Measurements from ENCODE around the gene PAK4.

The PAK4 gene

DNA sequence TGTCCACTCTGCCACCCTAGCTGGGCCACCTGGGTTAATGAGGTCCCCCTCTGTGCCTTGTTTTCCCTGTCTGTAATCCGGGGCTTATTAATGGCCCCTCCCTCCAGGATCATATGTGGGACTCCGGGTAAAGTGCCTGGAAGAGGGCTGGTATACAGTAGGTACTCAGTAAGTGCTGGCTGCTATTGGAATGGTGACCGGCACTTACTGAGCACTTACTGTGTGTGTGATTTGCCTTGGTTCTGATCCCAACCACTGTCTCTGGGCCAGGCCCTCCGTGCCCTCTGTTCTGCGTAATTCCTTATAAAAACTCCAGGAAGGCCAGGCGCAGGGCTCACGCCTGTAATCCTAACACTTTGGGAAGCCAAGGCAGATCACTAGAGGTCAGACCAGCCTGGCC, 40.3 kb downstream of the PAK4 start:
- DNase-seq (ENCODE audit: low spot score), result no peak

DNA sequence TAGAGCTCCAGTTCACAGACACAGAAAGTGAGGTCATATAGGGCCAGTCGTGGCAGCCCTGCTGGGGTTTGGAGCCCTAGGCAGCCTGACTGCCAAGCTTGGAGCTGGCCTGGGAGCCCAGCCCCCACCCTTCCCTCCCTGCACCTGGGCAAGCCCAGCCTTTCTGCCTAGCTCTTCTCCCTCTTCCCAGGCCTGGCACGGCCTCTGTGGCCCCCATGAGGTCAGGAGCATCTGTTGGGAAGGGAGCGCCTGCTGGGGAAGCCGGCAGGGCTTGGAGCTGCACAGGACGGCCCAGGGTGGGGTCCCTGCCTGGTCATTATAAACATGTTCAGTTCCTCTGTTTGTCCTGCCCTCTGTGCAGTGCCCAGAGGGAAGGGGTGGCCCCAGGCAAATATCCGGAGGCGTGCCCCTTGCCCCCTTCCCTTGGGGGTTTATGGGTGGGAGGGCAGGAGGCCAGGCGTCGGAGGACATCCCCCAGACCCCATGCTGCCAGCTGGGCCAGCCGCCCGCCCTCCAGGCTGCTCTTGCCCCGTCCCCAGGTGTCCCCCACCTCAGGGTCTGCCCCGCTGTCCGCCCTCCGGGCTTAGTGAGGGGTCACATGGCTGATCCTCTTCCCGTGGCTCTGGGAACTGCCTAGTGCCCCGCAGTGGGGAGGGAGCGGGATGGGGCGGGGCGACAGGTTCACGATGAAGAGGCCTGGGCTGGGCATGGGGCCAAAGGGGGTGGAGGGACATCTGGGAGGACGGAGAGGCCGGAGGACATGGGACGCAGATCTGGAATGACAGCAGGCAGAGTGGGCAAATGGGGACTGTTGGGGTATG, 41.2 kb downstream of the PAK4 start:
- DNase-seq (ENCODE audit: low spot score), result no peak

DNA sequence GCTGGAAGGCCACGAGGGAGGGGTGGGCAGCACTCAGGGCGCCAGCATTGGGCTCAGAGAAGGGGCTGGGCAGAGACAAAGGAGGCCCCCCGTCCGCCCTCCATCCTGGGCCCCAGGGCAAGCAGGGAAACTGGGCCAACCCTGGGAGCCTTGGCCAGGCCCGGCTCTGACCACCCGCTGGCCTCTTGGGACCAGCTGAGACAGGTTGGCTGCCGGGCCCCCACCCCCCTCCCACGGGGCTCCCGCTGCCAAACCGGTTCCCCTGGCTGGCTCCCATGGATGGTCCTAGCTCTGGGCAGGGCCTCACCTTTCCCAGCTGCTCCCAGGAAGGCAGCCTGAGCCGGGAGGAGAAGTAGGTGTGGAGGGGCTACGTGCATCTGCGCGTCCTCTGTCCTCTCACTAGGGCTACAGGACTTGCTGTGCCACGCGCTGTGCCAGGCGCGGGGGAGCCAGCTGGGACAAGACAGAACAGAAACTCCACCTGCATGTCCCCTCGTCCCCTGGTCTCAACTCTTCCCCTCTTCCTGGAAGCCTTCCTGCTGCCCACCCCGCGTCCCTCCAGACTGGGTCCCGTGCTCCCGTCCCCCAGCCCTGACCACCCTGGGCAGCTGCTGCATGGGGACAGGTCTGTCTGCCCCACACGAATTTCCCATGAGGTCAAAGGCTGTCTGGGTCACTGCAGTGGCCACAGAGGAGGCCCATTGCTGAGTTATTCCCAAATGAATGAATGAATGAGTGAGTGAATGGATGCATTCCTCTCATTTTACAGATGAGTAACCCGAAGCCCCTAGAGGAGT, 42.1 kb downstream of the PAK4 start:
- DNase-seq (ENCODE audit: low spot score), result no peak

DNA sequence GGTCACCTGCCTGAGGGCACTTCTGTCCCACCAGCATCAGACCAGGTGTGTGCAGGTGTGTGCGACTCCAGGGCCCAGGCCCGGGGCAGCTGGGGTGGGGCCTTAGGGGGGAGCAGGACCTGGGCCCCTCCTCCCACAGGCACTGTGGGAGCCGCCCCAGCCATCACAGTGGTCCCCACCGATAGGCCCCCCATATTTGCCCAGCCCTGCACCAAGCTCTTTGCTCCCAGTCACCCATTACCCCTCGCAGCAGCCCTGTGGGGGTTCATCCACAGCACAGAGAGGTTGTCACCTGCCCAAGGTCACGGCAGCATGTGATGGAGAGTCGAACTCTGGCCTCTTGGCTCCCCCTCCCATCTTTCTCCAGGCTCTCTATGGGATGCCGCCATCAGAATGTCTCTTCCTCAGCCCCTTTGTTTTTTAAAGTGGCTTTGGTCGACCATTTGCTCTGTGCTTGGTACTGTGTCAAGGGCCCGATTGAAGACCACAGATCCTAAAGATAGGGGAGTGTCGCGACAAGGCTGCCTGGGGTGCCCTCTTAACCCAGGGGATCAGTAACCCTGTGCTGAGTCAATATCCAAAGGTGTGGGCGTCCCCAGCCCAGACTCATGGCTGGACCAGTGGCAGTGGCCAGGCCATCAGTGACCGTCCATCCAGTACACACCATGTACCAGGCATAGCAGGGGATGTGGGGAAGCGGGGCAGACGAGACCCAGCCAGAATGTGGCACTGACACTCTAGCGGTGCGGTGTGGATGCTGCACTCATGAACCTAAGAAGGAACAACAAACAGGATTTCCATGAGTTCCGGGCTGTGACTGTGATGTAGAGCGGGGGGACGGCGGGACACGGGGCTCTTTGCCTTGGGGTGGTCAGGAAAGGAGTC, 42.9 kb downstream of the PAK4 start:
- DNase-seq (ENCODE audit: low spot score), result no peak

DNA sequence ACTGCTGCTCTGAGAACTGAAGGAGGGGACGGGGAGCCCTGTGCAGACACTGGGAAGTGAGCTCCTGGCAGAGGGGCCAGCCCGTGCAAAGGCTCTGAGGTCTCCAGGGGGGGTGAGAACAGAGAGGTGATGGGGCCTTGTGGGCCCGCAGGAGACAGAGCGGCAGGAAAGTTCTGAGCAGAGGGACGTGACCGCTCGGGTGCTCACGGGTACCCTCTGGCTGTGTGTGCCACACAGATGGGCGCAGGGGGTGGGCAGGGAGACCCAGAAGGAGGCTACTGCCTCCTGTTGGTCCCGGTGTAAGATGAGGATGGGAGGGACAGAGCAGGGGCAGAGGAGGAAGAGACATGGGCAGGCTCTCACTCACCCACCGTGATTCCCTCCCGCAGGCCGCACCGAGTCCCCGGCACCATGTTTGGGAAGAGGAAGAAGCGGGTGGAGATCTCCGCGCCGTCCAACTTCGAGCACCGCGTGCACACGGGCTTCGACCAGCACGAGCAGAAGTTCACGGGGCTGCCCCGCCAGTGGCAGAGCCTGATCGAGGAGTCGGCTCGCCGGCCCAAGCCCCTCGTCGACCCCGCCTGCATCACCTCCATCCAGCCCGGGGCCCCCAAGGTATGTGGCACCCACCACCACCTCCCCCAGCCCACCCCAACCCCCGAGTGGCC, 43.7 kb downstream of the PAK4 start:
- DNase-seq (ENCODE audit: low spot score), result no peak

DNA sequence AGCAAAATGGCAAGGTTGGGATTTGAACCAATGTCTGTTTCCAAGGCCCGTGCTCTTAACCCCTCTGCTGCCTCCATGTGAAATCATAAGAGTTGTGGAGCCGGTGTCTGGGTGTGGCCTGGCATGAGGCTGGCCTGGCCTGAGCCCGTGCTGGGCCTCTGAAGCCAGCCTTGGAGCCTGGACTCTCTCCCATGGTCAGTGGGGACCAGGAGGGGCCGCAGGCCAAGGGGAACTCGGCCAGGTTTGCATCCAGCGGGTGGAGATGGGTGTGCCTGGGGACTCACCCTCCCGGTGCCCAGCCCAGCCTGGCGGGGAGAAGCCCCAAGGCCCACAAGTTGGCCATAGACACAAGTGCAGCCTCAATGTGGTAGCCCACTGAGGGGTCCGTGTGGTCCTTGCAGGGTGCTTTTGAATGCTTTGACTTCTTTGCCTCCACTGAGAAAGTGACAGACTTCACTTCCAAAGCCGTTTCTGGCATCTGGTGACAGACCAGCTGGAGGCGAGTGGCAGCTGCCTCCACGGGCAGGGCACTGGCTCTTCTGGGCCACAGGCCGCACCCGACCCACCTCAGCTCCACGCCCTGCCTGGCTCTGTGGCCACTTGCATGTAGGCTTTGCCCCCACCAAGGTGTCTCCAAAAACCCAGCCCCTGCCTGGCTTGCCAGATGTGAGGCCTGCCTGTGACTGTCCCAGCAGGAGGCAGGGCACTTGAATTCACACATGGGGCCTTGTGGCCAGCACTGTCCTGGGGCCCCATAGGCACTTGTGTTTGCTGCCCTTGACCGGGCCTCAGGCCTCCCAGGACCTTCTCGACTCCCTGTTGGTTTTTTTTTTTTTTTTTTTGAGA, 45.0 kb downstream of the PAK4 start:
- no peak for DNase-seq (ENCODE audit: low spot score)

DNA sequence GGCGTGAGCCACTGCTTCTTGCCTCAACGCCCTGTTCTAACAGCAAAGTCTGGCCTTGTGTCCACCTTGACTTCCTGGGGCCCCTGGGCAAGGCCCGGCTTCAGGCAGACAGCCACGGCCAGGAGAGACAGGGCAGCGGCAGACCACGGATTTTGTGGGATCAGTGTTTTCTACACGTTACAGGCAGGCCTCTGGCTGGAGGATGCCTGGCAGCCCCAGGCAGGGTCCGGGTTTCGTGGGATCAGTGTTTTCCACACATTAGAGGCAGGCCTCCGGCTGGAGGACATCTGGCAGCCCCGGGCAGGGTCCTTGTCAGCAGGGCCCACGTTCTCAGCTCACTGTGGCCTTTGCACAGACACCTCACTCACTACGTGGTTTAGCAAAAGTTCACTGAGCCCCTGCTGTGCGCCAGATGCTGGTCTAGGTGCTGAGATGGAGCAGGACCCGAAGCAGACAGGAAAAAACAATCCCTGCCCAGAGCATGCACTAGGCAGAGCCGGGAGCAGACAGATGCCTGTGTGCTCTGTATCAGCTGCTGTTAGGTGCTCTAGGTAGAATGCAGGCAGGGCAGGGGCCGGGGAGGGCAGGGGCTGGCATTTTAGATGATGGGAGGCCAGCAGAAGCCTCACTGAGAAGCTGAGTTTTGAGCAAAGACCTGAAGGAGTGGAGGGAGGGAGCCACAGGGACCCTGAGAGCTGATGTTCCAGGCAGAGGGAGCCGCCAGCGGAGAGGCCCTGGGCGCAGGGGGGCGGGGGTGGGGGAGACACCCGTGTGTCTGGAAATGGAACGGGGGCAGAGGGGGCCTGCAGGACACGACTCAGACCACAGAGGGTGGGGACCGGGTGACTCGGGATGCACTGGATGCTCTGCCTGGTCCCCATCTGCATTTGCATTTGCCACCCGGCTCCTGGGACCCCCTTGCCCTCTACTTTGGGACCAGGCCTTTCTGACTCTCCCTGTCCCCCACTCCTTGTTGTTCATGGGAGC, 46.2 kb downstream of the PAK4 start:
- DNase-seq (ENCODE audit: low spot score), result no peak

DNA sequence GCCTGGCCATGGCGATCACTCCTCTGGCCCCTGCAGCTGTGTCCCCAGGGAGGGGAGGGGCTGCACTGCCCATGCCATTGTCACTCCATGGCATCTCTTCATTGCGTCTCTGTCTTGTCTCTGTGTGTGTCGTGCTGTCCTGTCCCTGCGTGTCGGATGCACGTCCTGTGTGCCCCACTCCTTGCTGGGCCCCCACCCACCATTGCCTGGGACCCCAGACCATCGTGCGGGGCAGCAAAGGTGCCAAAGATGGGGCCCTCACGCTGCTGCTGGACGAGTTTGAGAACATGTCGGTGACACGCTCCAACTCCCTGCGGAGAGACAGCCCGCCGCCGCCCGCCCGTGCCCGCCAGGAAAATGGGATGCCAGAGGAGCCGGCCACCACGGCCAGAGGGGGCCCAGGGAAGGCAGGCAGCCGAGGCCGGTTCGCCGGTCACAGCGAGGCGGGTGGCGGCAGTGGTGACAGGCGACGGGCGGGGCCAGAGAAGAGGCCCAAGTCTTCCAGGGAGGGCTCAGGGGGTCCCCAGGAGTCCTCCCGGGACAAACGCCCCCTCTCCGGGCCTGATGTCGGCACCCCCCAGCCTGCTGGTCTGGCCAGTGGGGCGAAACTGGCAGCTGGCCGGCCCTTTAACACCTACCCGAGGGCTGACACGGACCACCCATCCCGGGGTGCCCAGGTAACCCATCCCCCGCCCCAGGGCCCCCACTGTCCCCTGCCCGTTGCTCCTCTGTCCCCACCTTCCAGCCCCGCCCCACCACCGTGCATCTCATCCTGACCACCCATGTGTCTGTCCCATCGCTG, 47.3 kb downstream of the PAK4 start:
- no peak for DNase-seq (ENCODE audit: low spot score)

DNA sequence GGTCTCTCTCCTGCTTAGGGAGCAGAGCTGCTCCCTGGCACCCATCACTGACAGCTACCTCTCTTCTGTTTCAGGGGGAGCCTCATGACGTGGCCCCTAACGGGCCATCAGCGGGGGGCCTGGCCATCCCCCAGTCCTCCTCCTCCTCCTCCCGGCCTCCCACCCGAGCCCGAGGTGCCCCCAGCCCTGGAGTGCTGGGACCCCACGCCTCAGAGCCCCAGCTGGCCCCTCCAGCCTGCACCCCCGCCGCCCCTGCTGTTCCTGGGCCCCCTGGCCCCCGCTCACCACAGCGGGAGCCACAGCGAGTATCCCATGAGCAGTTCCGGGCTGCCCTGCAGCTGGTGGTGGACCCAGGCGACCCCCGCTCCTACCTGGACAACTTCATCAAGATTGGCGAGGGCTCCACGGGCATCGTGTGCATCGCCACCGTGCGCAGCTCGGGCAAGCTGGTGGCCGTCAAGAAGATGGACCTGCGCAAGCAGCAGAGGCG, 48.0 kb downstream of the PAK4 start:
- no peak for DNase-seq (ENCODE audit: low spot score)

DNA sequence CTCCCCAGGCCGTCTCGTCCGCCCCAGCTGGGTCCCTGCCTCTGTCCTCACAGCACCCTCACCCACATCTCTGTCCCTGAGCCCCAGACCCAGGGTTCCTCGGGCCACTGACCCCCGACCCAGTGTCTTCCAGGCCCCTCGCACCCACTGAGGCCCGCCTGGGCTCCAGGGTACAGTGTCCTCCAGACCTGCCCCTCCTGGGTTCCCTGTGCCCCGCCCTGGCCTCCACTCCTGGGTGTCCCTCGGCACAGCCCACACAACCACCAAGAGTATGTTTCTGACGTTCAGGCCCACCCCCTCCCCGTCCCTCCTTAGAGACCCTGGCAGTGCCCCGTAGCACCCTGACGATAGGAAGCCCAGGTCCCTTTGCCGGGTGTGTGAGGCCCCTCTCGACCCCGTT, 48.6 kb downstream of the PAK4 start:
- DNase-seq (ENCODE audit: low spot score), result no peak

DNA sequence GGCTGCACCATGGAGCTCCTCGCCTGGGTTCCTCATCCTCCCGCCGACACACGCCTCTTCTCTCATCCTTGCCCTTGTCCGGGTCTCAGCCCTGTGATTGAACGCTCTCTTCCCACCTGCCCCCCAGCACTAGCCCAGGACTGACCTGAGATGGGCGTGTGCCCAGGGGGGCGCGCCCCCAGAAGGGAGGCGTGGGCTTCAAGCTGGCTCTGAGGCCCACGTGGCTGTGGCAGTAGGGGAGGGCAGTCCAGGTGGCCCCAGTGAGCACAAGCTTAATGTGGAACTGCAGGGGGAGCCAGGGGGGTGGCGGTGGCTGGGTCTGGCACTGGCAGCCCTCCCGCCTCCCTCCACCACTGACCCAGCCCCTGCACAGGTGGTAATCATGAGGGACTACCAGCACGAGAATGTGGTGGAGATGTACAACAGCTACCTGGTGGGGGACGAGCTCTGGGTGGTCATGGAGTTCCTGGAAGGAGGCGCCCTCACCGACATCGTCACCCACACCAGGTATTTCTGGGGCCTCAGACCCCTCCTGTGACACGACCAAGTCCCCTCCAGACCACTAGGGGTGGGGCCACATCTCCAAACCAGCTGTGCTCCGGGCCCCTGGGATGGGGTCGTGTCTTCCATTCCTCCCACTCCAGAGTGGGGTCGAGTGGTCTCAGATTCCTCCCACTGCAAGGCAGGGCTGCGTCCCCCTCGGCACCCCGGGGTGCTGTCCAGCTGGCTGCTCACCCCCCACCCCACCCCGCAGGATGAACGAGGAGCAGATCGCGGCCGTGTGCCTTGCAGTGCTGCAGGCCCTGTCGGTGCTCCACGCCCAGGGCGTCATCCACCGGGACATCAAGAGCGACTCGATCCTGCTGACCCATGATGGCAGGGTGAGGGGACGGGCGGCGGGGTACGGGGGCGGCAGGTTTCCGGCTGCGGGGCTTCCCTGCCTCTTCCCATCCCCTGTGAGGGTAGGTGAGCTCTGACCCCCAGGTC, 49.3 kb downstream of the PAK4 start:
- DNase-seq (ENCODE audit: low spot score), result no peak

DNA sequence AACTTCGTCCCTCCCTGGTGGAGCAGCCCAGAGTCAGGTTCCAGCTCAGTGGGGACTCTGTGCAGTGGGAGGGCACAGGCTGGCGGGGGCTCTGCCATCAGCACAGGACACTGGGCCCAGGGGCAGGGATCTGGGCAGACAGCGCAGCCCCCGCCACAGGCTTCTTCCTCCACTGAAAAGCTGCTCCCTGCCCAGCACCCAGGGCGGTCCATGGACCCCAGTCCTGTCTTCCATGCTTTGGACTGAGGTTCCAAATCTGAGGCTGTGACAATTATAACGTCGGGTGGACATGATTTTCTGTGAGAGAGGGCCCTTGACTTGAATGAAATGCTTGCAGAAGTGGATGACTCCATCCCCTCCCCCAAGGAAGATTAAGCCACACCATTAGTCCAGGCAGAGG, 50.0 kb downstream of the PAK4 start:
- no peak for DNase-seq (ENCODE audit: low spot score)

DNA sequence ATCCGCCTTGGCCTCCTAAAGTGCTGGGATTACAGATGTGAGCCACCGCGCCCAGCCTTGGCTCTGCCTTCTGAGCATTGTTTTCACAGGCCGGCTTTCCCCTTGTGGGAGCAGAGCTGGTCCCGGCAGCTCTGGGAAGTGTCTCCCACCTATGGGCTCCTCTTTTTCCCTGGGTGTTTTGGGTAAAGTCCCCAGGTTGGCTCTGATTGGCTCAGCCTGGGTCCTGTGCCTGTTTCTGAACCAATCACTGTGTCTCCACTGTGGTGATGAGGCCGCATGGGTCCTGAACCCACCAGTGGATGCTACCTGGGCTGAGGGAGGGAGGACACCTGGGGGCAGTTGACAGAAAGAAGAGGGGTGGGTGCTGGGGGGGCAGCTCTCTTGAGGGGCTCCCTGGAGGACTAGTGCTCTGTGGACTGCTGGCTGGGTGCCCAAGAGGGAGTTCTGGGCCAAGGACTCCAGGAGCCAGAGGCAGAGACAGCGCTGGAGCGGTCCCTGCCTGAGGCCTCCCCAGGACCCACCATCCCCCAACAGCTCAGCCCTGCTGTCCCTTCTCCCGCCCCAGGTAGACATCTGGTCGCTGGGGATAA, 51.6 kb downstream of the PAK4 start:
- no peak for DNase-seq (ENCODE audit: low spot score)

DNA sequence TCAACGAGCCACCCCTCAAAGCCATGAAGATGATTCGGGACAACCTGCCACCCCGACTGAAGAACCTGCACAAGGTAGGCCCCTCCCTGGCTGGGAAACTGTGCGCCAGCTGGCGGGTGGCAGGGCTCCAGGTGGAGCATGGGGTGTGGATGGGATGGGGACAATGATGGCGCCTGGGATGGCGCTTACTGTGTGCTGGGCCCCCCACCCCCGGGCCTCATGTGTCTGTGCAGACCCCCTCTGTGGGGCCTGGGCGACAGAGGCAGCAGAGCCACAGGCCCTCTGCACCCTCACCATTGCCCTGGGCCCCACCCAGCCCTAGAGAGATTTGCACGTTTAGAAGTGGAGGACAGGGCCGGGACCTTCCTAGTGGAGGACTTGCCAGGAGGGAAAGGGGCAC, 52.1 kb downstream of the PAK4 start:
- DNase-seq (ENCODE audit: low spot score), result no peak

DNA sequence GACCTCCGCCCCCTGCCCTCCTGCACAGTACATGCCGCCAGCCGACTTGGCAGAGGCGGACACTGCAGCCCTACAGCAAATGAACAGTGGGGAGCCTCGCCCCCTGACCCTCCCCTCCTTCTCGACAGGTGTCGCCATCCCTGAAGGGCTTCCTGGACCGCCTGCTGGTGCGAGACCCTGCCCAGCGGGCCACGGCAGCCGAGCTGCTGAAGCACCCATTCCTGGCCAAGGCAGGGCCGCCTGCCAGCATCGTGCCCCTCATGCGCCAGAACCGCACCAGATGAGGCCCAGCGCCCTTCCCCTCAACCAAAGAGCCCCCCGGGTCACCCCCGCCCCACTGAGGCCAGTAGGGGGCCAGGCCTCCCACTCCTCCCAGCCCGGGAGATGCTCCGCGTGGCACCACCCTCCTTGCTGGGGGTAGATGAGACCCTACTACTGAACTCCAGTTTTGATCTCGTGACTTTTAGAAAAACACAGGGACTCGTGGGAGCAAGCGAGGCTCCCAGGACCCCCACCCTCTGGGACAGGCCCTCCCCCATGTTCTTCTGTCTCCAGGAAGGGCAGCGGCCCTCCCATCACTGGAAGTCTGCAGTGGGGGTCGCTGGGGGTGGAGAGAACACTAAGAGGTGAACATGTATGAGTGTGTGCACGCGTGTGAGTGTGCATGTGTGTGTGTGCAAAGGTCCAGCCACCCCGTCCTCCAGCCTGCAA, 52.9 kb downstream of the PAK4 start:
- DNase-seq (ENCODE audit: low spot score), result no peak

DNA sequence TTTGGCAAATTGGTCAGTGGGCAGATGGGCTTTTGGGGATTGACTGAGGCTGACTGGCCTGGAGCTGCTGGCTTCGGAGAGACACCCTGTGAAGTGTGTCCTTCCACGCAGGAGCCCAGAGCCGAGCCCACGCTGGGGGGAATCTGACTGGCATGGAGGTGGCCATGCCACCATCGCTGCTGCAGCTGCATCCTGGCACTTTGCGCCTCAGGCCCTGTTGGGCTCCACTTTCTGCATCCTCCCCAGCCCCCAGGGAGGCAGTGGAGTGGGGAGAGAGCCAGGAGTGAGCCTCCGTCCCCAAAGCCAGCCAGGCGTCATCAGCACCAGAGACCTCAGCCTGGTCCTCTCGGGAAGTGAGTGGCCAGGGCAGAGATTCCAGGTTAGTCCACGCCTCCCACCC, 54.2 kb downstream of the PAK4 start:
- no peak for DNase-seq (ENCODE audit: low spot score)

All from SK-N-DZ (cell line).